Measurements from ENCODE around the gene MOV10L1.

Gene MOV10L1

GRCh38 chr22:50185375-50186087, 95.7 kb downstream of the MOV10L1 start, which contains the start of gene TRABD:
TSS of gene TRABD (plus strand) at chr22:50185913. CDS start at chr22:50193061, 7,148 bp downstream.
- Histone ChIP-seq H3K27me3 (ENCODE audit: control insufficient read depth in 3 of 3, insufficient read depth in 3 of 3, low read depth in 1 of 3, low read length in 3 of 3) (peaks cover 0 to 12% (median 0%) of the 10 kb centered on the region in 3 experiments), H3K27ac (replicated peaks; ENCODE audit: low read length) (no peak within 1 kb of the TSS), H2AFZ (ENCODE audit: low read length) (peak within 1 kb of the TSS; percentile 91), H3K4me2 (ENCODE audit: insufficient read depth, low read length, poor library complexity, severe bottlenecking) (peak within 1 kb of the TSS; percentile 74), H3K18ac (ENCODE audit: low read length) (peak within 1 kb of the TSS; percentile 94), H3K23ac (ENCODE audit: low read depth, low read length, poor library complexity) (peak within 1 kb of the TSS; percentile 87), H3K9ac (ENCODE audit: low read depth, low read length, poor library complexity) (peak within 1 kb of the TSS; percentile 93), H2BK12ac (ENCODE audit: low read length) (peak within 1 kb of the TSS; percentile 84), H3K9me3 (replicated peaks in 1 of 2; ENCODE audit: control insufficient read depth in 2 of 2, insufficient read depth in 1 of 2, low read depth in 1 of 2, low read length in 2 of 2) (no peaks in the 10 kb centered on the region), H3K4ac (ENCODE audit: low read length) (no peak within 1 kb of the TSS), H2AK5ac (ENCODE audit: low read depth, low read length) (peak within 1 kb of the TSS; percentile 96), H3K4me3 (ENCODE audit: low read length in 2 of 2) (peak within 1 kb of the TSS; percentile 74 to 87), H2BK120ac (ENCODE audit: low read depth, low read length) (no peak within 1 kb of the TSS), H2BK15ac (ENCODE audit: low read length) (peak within 1 kb of the TSS; percentile 98), H3K79me1 (ENCODE audit: low read depth, low read length) (peaks cover 13% of the 10 kb centered on the region), H3K4me1 (ENCODE audit: control insufficient read depth in 2 of 2, insufficient read depth in 1 of 2, low read depth in 1 of 2, low read length in 2 of 2) (peaks cover 6 to 16% of the 10 kb centered on the region in 2 donors), H3K36me3 (replicated peaks in 1 of 2; ENCODE audit: control insufficient read depth in 2 of 2, insufficient read depth in 2 of 2, low read length in 2 of 2) (peaks cover 0 to 3% of the 10 kb centered on the region in 2 donors), H3K14ac (ENCODE audit: low read length) (peak within 1 kb of the TSS; percentile 89), H4K91ac (ENCODE audit: low read depth, low read length, poor library complexity) (no peak within 1 kb of the TSS), H4K8ac (ENCODE audit: low read depth, low read length) (peak within 1 kb of the TSS; percentile 65), H2BK5ac (ENCODE audit: low read length) (peak within 1 kb of the TSS; percentile 35)
- DNase-seq (ENCODE audit: low spot score): peak; percentile 81
- no CpG with 5 or more reads among the region's 90 CpGs for WGBS, 2 donors (ENCODE audit: extremely low coverage in 2 of 2, insufficient read length in 2 of 2, insufficient replicate concordance in 1 of 2)

GRCh38 chr22:50186181-50186714, 96.4 kb downstream of the MOV10L1 start:
- Histone ChIP-seq H3K14ac (ENCODE audit: low read length) (peak overlapping the region; percentile 56), H4K8ac (ENCODE audit: low read depth, low read length) (no peak overlapping the region), H4K91ac (ENCODE audit: low read depth, low read length, poor library complexity) (no peak overlapping the region), H2BK120ac (ENCODE audit: low read depth, low read length) (no peak overlapping the region), H3K79me1 (ENCODE audit: low read depth, low read length) (peaks cover 14% of the 10 kb centered on the region), H3K4me3 (ENCODE audit: low read length in 2 of 2) (peak overlapping the region; percentile 74 to 87), H3K23ac (ENCODE audit: low read depth, low read length, poor library complexity) (peak overlapping the region; percentile 73), H3K9ac (ENCODE audit: low read depth, low read length, poor library complexity) (peak overlapping the region; percentile 93), H3K27me3 (ENCODE audit: control insufficient read depth in 3 of 3, insufficient read depth in 3 of 3, low read depth in 1 of 3, low read length in 3 of 3) (peaks cover 0 to 12% (median 0%) of the 10 kb centered on the region in 3 experiments), H2AK5ac (ENCODE audit: low read depth, low read length) (peak overlapping the region; percentile 37), H2BK12ac (ENCODE audit: low read length) (no peak overlapping the region), H2AFZ (ENCODE audit: low read length) (peak overlapping the region; percentile 83), H2BK15ac (ENCODE audit: low read length) (no peak overlapping the region), H3K4ac (ENCODE audit: low read length) (no peak overlapping the region), H3K27ac (replicated peaks; ENCODE audit: low read length) (no peak overlapping the region), H3K4me2 (ENCODE audit: insufficient read depth, low read length, poor library complexity, severe bottlenecking) (peak overlapping the region; percentile 74), H3K18ac (ENCODE audit: low read length) (peak overlapping the region; percentile 94), H3K36me3 (replicated peaks in 1 of 2; ENCODE audit: control insufficient read depth in 2 of 2, insufficient read depth in 2 of 2, low read length in 2 of 2) (peaks cover 0 to 3% of the 10 kb centered on the region in 2 donors), H3K4me1 (ENCODE audit: control insufficient read depth in 2 of 2, insufficient read depth in 1 of 2, low read depth in 1 of 2, low read length in 2 of 2) (peaks cover 6 to 16% of the 10 kb centered on the region in 2 donors), H3K9me3 (replicated peaks in 1 of 2; ENCODE audit: control insufficient read depth in 2 of 2, insufficient read depth in 1 of 2, low read depth in 1 of 2, low read length in 2 of 2) (no peaks in the 10 kb centered on the region), H2BK5ac (ENCODE audit: low read length) (peak overlapping the region; percentile 35)
- WGBS, 2 donors (ENCODE audit: extremely low coverage in 2 of 2, insufficient read length in 2 of 2, insufficient replicate concordance in 1 of 2): no CpG with 5 or more reads among the region's 47 CpGs
- no peak for DNase-seq (ENCODE audit: low spot score)

GRCh38 chr22:50186761-50187523, 97.1 kb downstream of the MOV10L1 start:
- peaks cover 0 to 3% of the 10 kb centered on the region in 2 donors for H3K36me3 ChIP-seq (replicated peaks in 1 of 2; ENCODE audit: control insufficient read depth in 2 of 2, insufficient read depth in 2 of 2, low read length in 2 of 2)
- peaks cover 6 to 16% of the 10 kb centered on the region in 2 donors for H3K4me1 ChIP-seq (ENCODE audit: control insufficient read depth in 2 of 2, insufficient read depth in 1 of 2, low read depth in 1 of 2, low read length in 2 of 2)
- H3K4me3 ChIP-seq (ENCODE audit: low read length in 2 of 2): peak overlapping the region; percentile 74 to 87
- peaks cover 14% of the 10 kb centered on the region for H3K79me1 ChIP-seq (ENCODE audit: low read depth, low read length)
- H2BK120ac ChIP-seq (ENCODE audit: low read depth, low read length): no peak overlapping the region
- H3K4ac ChIP-seq (ENCODE audit: low read length): no peak overlapping the region
- H3K14ac ChIP-seq (ENCODE audit: low read length): peak overlapping the region; percentile 56
- H2AK5ac ChIP-seq (ENCODE audit: low read depth, low read length): peak overlapping the region; percentile 47
- H2BK15ac ChIP-seq (ENCODE audit: low read length): no peak overlapping the region
- H3K27ac ChIP-seq (replicated peaks; ENCODE audit: low read length): no peak overlapping the region
- peak overlapping the region; percentile 94 for H3K18ac ChIP-seq (ENCODE audit: low read length)
- WGBS, 2 donors (ENCODE audit: extremely low coverage in 2 of 2, insufficient read length in 2 of 2, insufficient replicate concordance in 1 of 2): no CpG with 5 or more reads among the region's 26 CpGs
- H3K4me2 ChIP-seq (ENCODE audit: insufficient read depth, low read length, poor library complexity, severe bottlenecking): peak overlapping the region; percentile 74
- no peaks in the 10 kb centered on the region for H3K9me3 ChIP-seq (replicated peaks in 1 of 2; ENCODE audit: control insufficient read depth in 2 of 2, insufficient read depth in 1 of 2, low read depth in 1 of 2, low read length in 2 of 2)
- peak overlapping the region; percentile 83 for H2AFZ ChIP-seq (ENCODE audit: low read length)
- no peak for DNase-seq (ENCODE audit: low spot score)
- H3K27me3 ChIP-seq (ENCODE audit: control insufficient read depth in 3 of 3, insufficient read depth in 3 of 3, low read depth in 1 of 3, low read length in 3 of 3): peaks cover 0 to 12% (median 0%) of the 10 kb centered on the region in 3 experiments
- peak overlapping the region; percentile 35 for H2BK5ac ChIP-seq (ENCODE audit: low read length)
- peak overlapping the region; percentile 65 for H3K23ac ChIP-seq (ENCODE audit: low read depth, low read length, poor library complexity)
- H3K9ac ChIP-seq (ENCODE audit: low read depth, low read length, poor library complexity): peak overlapping the region; percentile 93
- no peak overlapping the region for H4K91ac ChIP-seq (ENCODE audit: low read depth, low read length, poor library complexity)
- H2BK12ac ChIP-seq (ENCODE audit: low read length): no peak overlapping the region
- H4K8ac ChIP-seq (ENCODE audit: low read depth, low read length): no peak overlapping the region
